A673 (cell line): ENCODE measurements around the gene PRRT2.

ENCODE experiments used
- EZH2 ChIP-seq: fragments of 200-600 bp; sonication (generic); IDR thresholded peaks from 2 replicates; pipeline ENCODE4 v1.6.1; 2017; ENCODE audit warnings: borderline replicate concordance, low read depth, mild to moderate bottlenecking, mixed read lengths, antibody characterized with exemption, low read length; ENCODE audit not compliant: poor library complexity, severe bottlenecking
- TF ChIP-seq, protein P1 (sequence below): fragments of 300-800, 200-600 bp; sonication (generic); conservative IDR thresholded peaks from 2 replicates; pipeline ENCODE4 v1.5.1; 2017; ENCODE audit warnings: low read depth, mild to moderate bottlenecking, antibody characterized with exemption, low read length, moderate library complexity, mixed read lengths

GRCh38 chr16:29858974-29859373 is 47.0 kb downstream of the PRRT2 start:
- TF ChIP-seq, protein P1, sequence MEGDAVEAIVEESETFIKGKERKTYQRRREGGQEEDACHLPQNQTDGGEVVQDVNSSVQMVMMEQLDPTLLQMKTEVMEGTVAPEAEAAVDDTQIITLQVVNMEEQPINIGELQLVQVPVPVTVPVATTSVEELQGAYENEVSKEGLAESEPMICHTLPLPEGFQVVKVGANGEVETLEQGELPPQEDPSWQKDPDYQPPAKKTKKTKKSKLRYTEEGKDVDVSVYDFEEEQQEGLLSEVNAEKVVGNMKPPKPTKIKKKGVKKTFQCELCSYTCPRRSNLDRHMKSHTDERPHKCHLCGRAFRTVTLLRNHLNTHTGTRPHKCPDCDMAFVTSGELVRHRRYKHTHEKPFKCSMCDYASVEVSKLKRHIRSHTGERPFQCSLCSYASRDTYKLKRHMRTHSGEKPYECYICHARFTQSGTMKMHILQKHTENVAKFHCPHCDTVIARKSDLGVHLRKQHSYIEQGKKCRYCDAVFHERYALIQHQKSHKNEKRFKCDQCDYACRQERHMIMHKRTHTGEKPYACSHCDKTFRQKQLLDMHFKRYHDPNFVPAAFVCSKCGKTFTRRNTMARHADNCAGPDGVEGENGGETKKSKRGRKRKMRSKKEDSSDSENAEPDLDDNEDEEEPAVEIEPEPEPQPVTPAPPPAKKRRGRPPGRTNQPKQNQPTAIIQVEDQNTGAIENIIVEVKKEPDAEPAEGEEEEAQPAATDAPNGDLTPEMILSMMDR: no peak
- no peak for TF ChIP-seq EZH2
